HG03025 (cell line): Measurements from ENCODE around the gene TTC34.

Experiments used
- ATAC-seq: cut with Tn5 transposase; IDR thresholded peaks from one replicate; pipeline ENCODE4 v1.9.1; 2021; ENCODE audit warnings: mild to moderate bottlenecking, moderate library complexity; ENCODE audit not compliant: unreplicated experiment, low FRiP score

TTC34 gene

GRCh38 chr1:2801535-2802291 lies at the start of gene TTC34:
Gene TTC34, minus strand, starts transcription at chr1:2801693. Its CDS starts 866 bp downstream, at chr1:2800827.
- ATAC-seq, result no peak

GRCh38 chr1:2850502-2850901 lies 49.0 kb upstream of the TTC34 start:
- ATAC-seq, result no peak

GRCh38 chr1:2848006-2848670 lies 46.6 kb upstream of the TTC34 start:
- ATAC-seq, result no peak

- no peak for ATAC-seq
Measured at GRCh38 chr1:2847086-2847985, 45.8 kb upstream of the TTC34 start.

GRCh38 chr1:2845869-2846268 lies 44.4 kb upstream of the TTC34 start:
- no peak for ATAC-seq

- no peak for ATAC-seq
Measured at GRCh38 chr1:2840036-2840809, 38.7 kb upstream of the TTC34 start.

- no peak for ATAC-seq
Measured at GRCh38 chr1:2837823-2838222, 36.3 kb upstream of the TTC34 start.

- ATAC-seq, result no peak
Measured at GRCh38 chr1:2837316-2837715, 35.8 kb upstream of the TTC34 start.

GRCh38 chr1:2836333-2836970 lies 35.0 kb upstream of the TTC34 start:
- ATAC-seq, result no peak

GRCh38 chr1:2835650-2836159 lies 34.2 kb upstream of the TTC34 start:
- no peak for ATAC-seq

- no peak for ATAC-seq
Measured at GRCh38 chr1:2834741-2835564, 33.5 kb upstream of the TTC34 start.

GRCh38 chr1:2834146-2834475 lies 32.6 kb upstream of the TTC34 start:
- no peak for ATAC-seq

- ATAC-seq, result no peak
Measured at GRCh38 chr1:2833454-2834145, 32.1 kb upstream of the TTC34 start.

- no peak for ATAC-seq
Measured at GRCh38 chr1:2832506-2833453, 31.3 kb upstream of the TTC34 start.

- ATAC-seq, result no peak
Measured at GRCh38 chr1:2831596-2832212, 30.2 kb upstream of the TTC34 start.

GRCh38 chr1:2830761-2831425 lies 29.4 kb upstream of the TTC34 start:
- no peak for ATAC-seq
